A673 (cell line): ENCODE data around the gene C19orf73.

Experiments
- CTCF ChIP-seq: fragments of 300-800, 200-600 bp; sonication (generic); conservative IDR thresholded peaks from 2 replicates; pipeline ENCODE4 v1.5.1; 2017; ENCODE audit warnings: low read depth, mild to moderate bottlenecking, antibody characterized with exemption, low read length, moderate library complexity, mixed read lengths
- EZH2 ChIP-seq: fragments of 200-600 bp; sonication (generic); IDR thresholded peaks from 2 replicates; pipeline ENCODE4 v1.6.1; 2017; ENCODE audit warnings: borderline replicate concordance, low read depth, mild to moderate bottlenecking, mixed read lengths, antibody characterized with exemption, low read length; ENCODE audit not compliant: poor library complexity, severe bottlenecking

DNA sequence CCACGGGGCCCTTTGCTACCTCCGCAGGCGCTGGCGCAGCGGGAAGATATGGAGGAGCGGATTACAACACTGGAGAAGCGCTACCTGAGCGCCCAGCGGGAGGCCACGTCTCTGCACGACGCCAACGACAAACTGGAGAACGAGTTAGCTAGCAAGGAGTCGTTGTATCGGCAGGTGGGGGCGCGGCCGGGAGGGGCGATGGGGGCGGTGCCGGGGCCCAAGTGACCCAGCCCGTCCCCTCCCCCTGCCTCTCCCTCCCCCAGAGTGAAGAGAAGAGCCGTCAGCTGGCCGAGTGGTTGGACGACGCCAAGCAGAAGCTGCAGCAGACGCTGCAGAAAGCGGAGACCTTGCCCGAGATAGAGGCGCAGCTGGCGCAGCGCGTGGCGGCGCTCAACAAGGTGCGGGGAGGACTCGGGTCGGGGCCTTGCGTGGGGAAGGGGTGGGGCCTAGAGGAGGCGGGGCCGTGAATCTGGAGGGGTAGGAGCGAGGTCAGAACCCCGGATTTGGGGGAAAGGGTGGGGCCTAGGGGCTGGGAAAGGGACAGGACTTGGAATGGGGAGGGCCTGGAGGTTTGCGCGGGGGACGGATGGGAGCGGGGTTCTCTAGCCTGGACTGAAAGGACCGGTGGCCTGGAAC lies 14.1 kb upstream of the C19orf73 start:
- TF ChIP-seq CTCF: no peak
- TF ChIP-seq EZH2: no peak
